GM18868 (cell line): ENCODE results near the gene SLC15A4.

Experiments used
- ATAC-seq: cut with Tn5 transposase; IDR thresholded peaks from one replicate; pipeline ENCODE4 v1.9.1; 2021; ENCODE audit warnings: mild to moderate bottlenecking, moderate library complexity; ENCODE audit not compliant: unreplicated experiment

The SLC15A4 gene

DNA sequence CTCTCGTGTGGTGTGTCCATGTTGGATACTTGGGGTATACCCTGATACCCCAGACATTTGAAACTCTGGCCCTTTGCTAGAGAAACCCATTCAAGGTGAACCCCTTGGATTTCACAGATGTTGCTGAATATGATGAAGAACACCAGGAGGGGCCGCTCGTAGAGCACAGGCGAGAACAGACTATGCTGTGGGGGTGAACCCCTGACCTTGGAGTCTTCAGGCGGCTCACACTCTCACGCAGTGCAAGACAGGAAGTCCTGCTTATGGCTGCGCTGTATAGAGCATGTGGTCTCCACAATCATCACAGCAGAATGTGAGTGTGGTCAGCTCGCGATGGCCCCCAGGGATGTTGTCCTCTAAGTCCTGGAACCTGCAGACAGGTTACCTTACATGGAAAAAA is 60.4 kb downstream of the SLC15A4 start:
- peak; percentile 70 for ATAC-seq

DNA sequence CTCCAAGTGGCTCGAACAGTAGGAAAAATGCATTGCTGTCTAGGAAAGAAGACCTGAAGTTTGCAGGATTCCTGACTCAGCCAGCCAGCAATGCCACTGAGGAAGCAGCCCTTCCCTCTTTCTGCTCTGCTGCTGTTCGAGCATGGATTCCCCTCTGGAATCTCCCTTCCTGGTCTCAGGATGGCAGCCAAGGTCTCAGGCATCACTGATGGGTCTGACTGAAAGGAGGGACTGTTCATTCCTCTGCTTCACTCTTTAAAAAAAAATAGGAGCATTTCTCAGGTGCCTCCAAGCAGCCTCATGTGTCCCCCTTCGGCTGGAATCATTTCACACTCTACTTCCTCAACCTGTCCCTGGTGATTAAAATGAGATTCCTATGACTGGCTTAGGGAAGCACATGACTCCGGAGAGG is 62.4 kb downstream of the SLC15A4 start:
- ATAC-seq: no peak

DNA sequence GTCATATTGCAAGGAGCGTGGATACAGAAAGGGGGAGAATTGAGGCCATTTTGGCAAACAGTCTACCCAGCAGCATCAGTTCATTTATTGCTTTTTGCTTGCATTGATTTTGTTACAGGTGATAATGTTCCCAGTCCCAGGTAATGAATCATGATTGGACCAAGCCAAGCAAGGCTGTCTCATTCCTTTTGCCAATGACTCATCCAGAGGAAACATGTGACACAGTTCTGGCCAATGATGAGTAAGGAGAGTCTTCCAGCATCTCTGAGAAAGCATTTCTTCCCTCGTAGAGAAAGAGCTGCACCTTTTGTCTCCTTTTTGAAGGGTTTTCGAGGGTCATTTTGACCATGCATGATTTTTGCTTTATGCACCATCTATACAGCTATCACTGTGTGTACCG is 68.2 kb downstream of the SLC15A4 start:
- ATAC-seq: no peak

DNA sequence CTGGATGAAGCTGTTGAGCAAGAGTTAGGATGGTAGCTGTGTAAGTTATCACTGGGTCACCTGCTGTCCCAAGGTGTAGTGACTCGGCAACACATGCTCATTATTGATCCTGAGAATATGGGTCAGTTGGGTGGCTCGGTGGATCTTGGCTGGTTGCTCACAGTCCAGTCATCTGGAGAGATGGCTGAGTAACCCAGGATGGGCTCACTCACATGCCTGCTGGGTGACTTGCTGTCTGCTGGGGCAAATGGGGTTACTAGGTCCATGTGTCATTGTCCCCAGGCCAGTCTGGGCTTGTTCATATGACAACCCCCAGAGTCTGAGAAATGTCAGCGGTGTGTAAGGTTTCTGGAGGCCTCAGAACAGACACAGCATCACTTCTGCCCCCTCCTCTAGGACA is 69.5 kb downstream of the SLC15A4 start:
- no peak for ATAC-seq

DNA sequence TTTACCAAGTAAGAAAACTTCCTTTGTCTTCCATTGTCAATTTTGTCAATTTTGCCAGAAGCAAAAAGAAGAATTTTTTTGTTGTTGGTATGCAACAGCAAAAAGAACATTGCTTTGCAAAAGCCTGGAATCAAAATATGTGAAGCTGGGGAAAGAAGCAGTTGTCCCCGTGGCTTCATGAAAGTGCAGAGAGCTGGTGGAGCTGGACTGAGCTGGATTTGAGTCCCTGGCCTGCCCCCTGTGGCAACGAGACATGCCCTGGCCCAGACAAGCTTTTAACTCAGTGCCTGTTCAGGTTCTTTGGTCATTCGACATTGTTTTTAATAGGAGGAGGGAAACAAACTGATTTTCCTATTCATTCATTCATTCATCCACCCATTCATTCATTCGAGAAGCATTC is 70.3 kb downstream of the SLC15A4 start:
- no peak for ATAC-seq

DNA sequence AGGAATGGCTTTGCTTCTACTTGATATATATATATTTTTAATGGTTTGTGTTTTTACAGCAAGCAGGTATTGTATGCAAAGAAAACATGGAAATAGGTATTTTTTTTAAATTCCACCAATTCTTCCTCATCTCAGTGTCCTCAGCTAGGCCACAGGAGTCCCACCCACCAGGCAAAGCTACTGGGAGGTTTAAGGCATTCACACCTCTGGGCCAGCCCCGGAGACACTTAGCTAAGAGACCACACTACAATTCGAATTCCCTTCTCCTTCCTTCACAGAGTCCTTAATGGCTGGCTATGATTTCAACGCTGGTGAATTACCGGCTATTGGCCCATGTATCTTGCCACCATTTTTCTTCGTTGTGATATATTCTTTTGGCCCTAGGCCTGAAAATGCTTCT is 71.4 kb downstream of the SLC15A4 start:
- no peak for ATAC-seq

DNA sequence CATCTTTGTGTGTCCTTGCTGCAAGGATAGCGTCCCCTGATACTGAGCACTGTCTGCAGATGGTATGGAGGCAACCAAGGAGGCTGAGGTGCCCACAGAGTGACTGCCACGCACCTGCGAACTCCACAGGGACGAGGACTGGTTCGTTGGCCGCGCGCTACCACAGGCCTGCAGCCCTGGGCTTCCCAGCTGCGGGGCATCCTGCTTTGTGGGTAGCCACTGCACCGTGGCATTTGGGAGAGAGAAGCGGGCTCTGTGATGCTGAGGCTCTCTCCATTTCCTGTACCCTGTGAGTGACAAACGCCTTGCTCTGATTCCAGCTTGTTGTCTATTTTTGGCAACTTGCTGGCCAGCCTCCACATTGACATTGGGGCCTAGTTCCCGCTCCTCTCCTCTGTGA is 76.3 kb downstream of the SLC15A4 start:
- no peak for ATAC-seq

DNA sequence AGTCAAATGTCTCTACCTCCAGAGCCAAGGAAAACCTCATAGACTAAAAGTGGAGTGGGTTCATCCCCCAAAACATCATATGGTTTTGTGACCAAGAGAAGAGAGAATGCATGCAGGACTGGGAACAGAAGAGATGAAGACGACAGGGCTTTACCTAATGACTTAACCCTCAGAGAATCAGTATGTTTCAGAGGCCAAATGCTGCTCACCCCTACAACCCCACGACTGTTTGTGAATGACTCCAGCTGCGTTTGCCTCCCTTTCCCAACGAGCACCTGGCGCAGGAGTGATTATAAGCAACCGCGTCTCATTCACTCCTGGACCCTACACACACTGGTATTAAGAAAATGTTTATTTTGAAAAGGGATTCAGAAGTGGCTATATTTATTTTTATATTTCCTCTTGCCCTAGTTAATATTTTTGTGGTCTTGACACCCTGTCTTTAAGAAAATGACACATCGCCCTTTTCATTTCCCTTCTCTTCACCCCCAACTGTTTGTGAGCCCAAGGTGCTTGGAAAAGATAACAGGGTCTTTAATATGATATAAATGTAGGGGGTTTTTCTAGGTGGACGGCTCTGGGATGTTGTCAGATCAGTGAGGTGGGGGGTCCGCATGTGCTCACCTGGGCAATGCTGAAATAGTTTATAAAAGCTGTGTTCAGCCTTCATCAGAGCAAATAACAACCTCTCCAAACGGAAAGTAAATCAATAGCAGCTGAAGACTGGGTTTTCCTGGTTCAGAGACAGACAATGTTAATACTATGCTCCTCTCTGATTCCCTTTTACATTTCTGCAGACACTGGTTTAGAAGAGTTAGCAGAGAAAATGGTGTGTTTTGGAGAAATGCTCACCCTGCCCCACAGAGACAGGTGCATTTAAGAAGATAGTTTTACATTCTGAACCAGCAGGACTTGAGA is 77.7 kb downstream of the SLC15A4 start:
- ATAC-seq: no peak

DNA sequence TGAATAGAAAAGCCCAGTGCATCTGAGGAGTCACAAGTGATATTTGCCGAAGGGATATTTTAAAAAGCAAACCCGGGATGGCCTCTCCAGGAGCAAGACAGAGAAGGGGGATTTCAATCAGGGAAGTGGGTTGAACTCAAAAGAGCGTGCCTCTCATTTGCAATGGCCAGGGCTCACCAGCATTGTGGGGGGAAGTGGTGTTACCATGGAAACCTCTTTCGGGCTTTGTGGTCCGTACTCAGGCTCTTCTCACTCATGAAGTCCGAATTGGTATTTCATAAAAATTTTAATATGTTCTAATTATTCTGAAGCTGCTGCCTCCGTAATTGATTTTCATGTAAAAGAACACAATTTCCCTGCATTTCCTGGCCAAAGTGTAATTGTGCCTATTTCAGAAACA is 79.8 kb downstream of the SLC15A4 start:
- no peak for ATAC-seq
